GM10266 (cell line): ENCODE measurements around the gene CLCN6.

Source experiments
- DNase-seq: peaks from one replicate; pipeline ENCODE4 v3.0.0; 2012; ENCODE audit errors: extremely low spot score
- CTCF ChIP-seq: IDR thresholded peaks from 2 replicates; pipeline ENCODE4 v1.5.1; 2012; ENCODE audit warnings: mild to moderate bottlenecking, low read depth; ENCODE audit not compliant: control insufficient read depth, insufficient read depth; ENCODE audit errors: missing control alignments

The CLCN6 gene

GRCh38 chr1:11882814-11883538, 77.0 kb downstream of the CLCN6 start:
- DNase-seq: no peak
- no peak for TF ChIP-seq CTCF

GRCh38 chr1:11885916-11886315, 79.9 kb downstream of the CLCN6 start:
- DNase-seq: no peak
- TF ChIP-seq CTCF: no peak

DNA sequence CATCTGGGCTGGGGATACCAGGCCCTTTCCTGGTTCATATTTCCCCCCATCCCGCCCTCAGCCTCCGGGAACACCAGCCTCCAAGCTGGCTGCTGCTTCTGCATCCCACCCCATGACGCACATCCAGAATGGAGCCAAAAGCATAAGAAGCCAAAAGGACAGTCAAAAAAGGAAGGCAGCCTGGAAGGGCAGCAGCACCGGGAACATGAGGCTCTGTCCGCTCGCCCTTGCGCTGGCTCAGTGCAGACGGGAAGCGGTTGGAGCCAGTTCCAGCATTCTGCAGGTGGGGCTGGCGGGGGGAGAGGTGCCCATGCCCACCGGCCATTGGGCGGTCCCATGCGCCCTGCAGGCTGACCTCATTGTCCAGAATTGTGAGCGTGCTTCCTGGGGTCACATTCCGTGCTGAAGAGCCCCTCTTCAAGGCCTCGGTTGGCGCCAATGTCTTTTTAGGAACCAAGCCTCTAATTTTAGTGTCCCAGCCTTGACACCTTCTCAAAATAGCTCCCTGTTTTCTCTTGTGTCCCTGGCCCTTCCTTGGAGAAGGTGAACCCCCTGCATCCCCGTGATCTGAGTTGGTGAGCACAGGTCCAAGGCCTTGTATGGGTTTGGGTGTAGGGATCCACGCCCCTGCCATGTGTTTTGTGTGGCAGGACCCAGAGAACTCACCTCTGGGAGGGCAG, 81.1 kb downstream of the CLCN6 start:
- TF ChIP-seq CTCF: no peak
- no peak for DNase-seq

GRCh38 chr1:11887666-11888007, 81.6 kb downstream of the CLCN6 start:
- no peak for TF ChIP-seq CTCF
- no peak for DNase-seq

DNA sequence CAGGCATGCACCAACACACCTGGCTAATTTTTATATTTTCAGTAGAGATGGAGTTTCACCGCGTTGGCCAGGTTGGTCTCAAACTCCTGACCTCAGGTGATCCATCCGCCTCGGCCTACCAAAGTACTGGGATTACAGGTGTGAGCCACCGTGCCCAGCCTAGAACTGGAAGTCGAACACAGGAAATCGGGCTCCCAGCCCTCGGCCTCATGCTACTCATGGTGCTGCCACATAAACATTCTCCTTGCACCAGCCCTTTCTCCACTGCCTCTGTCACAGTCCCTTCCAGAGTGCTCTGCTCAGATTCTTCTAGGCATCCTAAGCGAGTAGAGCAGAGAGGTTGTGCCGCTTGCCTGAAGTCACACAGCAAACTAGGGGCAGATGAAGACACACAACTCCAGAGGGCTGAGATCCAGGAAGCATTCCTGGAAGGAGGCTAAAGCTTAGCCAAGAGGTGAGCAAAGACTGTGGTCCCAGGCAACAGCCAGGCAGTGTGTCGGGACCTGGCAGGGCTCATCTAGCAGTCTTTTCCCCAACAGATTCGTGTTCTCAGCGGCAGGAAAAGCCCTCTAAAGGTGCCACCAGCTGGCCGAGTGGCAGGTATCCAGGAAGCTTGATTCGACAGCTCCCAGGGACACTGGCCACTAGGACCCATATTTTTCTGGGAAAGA, 82.3 kb downstream of the CLCN6 start:
- DNase-seq: no peak
- TF ChIP-seq CTCF: no peak

GRCh38 chr1:11888877-11889208, 82.9 kb downstream of the CLCN6 start:
- no peak for DNase-seq
- TF ChIP-seq CTCF: no peak
